Heart right ventricle (tissue), 16 donors: ENCODE measurements around the gene HOXA13. TPM values are rescaled to one million over a fixed set of nuclear protein-coding genes. Genes with fewer than 3 reads are reported as not detected.
A peak's percentile ranks its signal among the peaks of the same experiment; 100 is the strongest.

Experiments
- ATAC-seq, 8 donors: fragments of 200-7000 bp; cut with Tn5 transposase; one replicate each; pipeline ENCODE4 v1.9.1; 2020; ENCODE audit warnings: mild to moderate bottlenecking in 8 of 8, moderate library complexity in 8 of 8, moderate number of reproducible peaks in 1 of 8
- DNase-seq, 2 donors: peaks; one replicate each; pipeline ENCODE4 v3.0.0-alpha.2; 2020
- H3K27ac ChIP-seq, 10 donors: fragments of 200-600 bp; sonication (generic) in 2 of 10; one replicate each; pipeline versions ENCODE4 v1.5.0 to v1.8.0; 2020 to 2022; ENCODE audit warnings: mild to moderate bottlenecking in 3 of 10
- H3K27me3 ChIP-seq, 7 donors: fragments of 200-600 bp; one replicate each; pipeline ENCODE4 v1.8.0; 2021 to 2022; ENCODE audit warnings: mild to moderate bottlenecking in 2 of 7
- H3K36me3 ChIP-seq, 9 donors: fragments of 200-600 bp; sonication (generic) in 1 of 9; one replicate each; pipeline versions ENCODE4 v1.5.0 to v1.8.0; 2020 to 2022; ENCODE audit warnings: mild to moderate bottlenecking in 2 of 9
- H3K4me1 ChIP-seq, 9 donors: fragments of 200-600 bp; sonication (generic) in 1 of 9; one replicate each; pipeline versions ENCODE4 v1.5.0 to v1.8.0; 2020 to 2022; ENCODE audit warnings: mild to moderate bottlenecking in 4 of 9
- H3K4me3 ChIP-seq, 10 donors: fragments of 200-600 bp; sonication (generic) in 2 of 10; one replicate each; pipeline versions ENCODE4 v1.5.0 to v1.8.0; 2020 to 2022; ENCODE audit warnings: mild to moderate bottlenecking in 7 of 10, moderate library complexity in 2 of 10
- H3K9me3 ChIP-seq, 11 donors: fragments of 200-600 bp in 10 of 11; sonication (generic) in 2 of 11; one replicate each; pipeline versions ENCODE4 v1.5.0 to v1.8.0; 2013 to 2022; ENCODE audit warnings: mild to moderate bottlenecking in 2 of 11, control low read depth in 1 of 11, moderate library complexity in 1 of 11
- CTCF ChIP-seq, 9 donors: fragments of 200-600 bp; sonication (generic) in 2 of 9; IDR thresholded peaks; one replicate each; pipeline versions ENCODE4 v1.5.0 to v1.8.0; 2021 to 2022; ENCODE audit warnings: antibody characterized with exemption in 9 of 9, mild to moderate bottlenecking in 5 of 9, moderate library complexity in 1 of 9
- WGBS, 2 donors: extraction: QIAGEN DNeasy Blood & Tissue Kit; methylation state at CpG; one replicate each; pipeline ENCODE4 v1.1.7; 2013; ENCODE audit warnings: inconsistent platforms in 1 of 2; 5-methylcytosine and 5-hydroxymethylcytosine counted together
- intact Hi-C, 10 donors: fragments of 100-400 bp; cut with DNase I; formaldehyde crosslinking; loops; one replicate each; pipeline versions ENCODE4 v1.11.1 to v1.14.2; 2022
- long read RNA-seq, 3 donors: library from polyadenylated mRNA; unstranded; transcript quantifications; one replicate each; pipeline ENCODE4 v2.0.0, GENCODE V29; 2020 to 2021
- polyA plus RNA-seq, 2 donors: library from polyadenylated mRNA; stranded (reverse); fragments of 200-250 nt; gene quantifications; one replicate each; pipeline ENCODE4 v1.2.3, GENCODE V29; 2013
- total RNA-seq, 10 donors: library from RNA; stranded (reverse); fragmentation: NEBNext Ultra II Directional in 3 of 10; extraction: Animal tissue kit (Norgen Biotek cat#: 25700) in 3 of 10; gene quantifications; one replicate each; pipeline versions ENCODE4 v1.2.1 to v1.2.4, GENCODE V29; 2021 to 2023
- donor health status: Arrhythmogenic right ventricular cardiomyopathy.
- donor health status: ischemic (EF 13 %, LVEDD 7.1; RV severe dilation, severe dysfunction).
- donor health status: healthy with polysubstance abuse.
- donor health status: DM: no; HTN: yes; CAD: no.
- donor health status: DM: no; HTN: no; CAD: no.
- donor health status: ischemic (EF 25% LVEDD 6.9; RV normal size, moderate dysfunction).
- donor health status: ischemic (EF 25% LVEDD 5.7; RV mildly dilated, moderate dysfunction).
- donor health status: healthy.
- donor health status: DM: yes; HTN: yes; CAD: no.
- donor health status: Ischemic cardiomyopathy.
- donor health status: ischemic (EF 35%, LVEDD 5.7; RV mildly dilated, moderate dysfunction).
- donor health status: nonischemic (EF 11% LVEDD 7.7; RV severe dilation, severe dysfunction).
- donor health status: DM: yes; HTN: yes; CAD: no.
- donor health status: PGD.
- donor health status: ischemic (EF 29% LVEDD 5.4; RV normal size, mild dysfunction).
- donor health status: nonischemic (EF 23%, LVEDD 6.1; RV moderate dilation, normal function).

Gene HOXA13
- total RNA-seq, result not detected
- polyA plus RNA-seq, result not detected
- long read RNA-seq, donor 1, result 0 reads
- long read RNA-seq, donor 2, result 0 reads
- long read RNA-seq, donor 3, result 0 reads

GRCh38 chr7:27199849-27200760 lies at the start of gene HOXA13:
Gene HOXA13 (minus strand): TSS chr7:27200091. CDS start chr7:27200077, 14 bp downstream.
- Histone ChIP-seq H3K27ac (no peak within 1 kb of the TSS), H3K36me3 (no peaks in the 10 kb centered on the region), H3K9me3 (no peaks in the 10 kb centered on the region), H3K27me3 (peaks cover 51 to 98% (median 97%) of the 10 kb centered on the region in 7 donors), H3K4me1 (peaks cover 0 to 42% (median 24%) of the 10 kb centered on the region in 9 donors), H3K4me3 (peak within 1 kb of the TSS in 8 of 10 donors; percentile 14 to 44 (median 31))
- TF ChIP-seq CTCF (IDR thresholded peaks at IDR 0.05), result no peak
- ATAC-seq (peak in 4 of 8 donors; percentile 18 to 55 (median 32)), DNase-seq (no peak)
- WGBS, 2 donors, result 2% methylated on average over 76 to 97 of the region's 99 CpGs
- intact Hi-C loops, result loop anchor here (5.0 to 10.0 kb wide), 14 partner anchors 377 to 897 kb away; no protein-coding TSS in a partner anchor

- DNase-seq, result no peak
- no peak for ATAC-seq
- no peak overlapping the region for H3K4me3 ChIP-seq
- 6 to 13% methylated on average over 23 of the region's 23 CpGs for WGBS, 2 donors
- TF ChIP-seq CTCF (IDR thresholded peaks at IDR 0.05), result no peak
- no peak overlapping the region for H3K27ac ChIP-seq
- H3K36me3 ChIP-seq, result no peaks in the 10 kb centered on the region
- no peaks in the 10 kb centered on the region for H3K9me3 ChIP-seq
- peaks cover 3 to 35% (median 30%) of the 10 kb centered on the region in 9 donors for H3K4me1 ChIP-seq
- intact Hi-C loops, result no loop called here
- peaks cover 49 to 100% (median 99%) of the 10 kb centered on the region in 7 donors for H3K27me3 ChIP-seq
Measured at GRCh38 chr7:27248911-27249723, 49.2 kb upstream of the HOXA13 start.

- WGBS, 2 donors, result 41 to 48% methylated on average over 3 of the region's 3 CpGs
- H3K9me3 ChIP-seq, result no peaks in the 10 kb centered on the region
- intact Hi-C loops, result no loop called here
- H3K36me3 ChIP-seq, result no peaks in the 10 kb centered on the region
- H3K27me3 ChIP-seq, result peaks cover 54 to 100% (median 99%) of the 10 kb centered on the region in 7 donors
- no peak overlapping the region for H3K4me3 ChIP-seq
- no peak overlapping the region for H3K27ac ChIP-seq
- no peak for ATAC-seq
- peaks cover 3 to 39% (median 33%) of the 10 kb centered on the region in 9 donors for H3K4me1 ChIP-seq
- TF ChIP-seq CTCF (IDR thresholded peaks at IDR 0.05), result no peak
- no peak for DNase-seq
Measured at GRCh38 chr7:27248427-27248806, 48.5 kb upstream of the HOXA13 start.
